Gastroesophageal sphincter (tissue), 4 donors: ENCODE data around the gene DNPH1. TPM values are rescaled to one million over a fixed set of nuclear protein-coding genes. Genes with fewer than 3 reads are reported as not detected.

Experiments
- ATAC-seq: fragments of 150-250 bp; one replicate; pipeline ENCODE4 v1.9.1; 2016; ENCODE audit warnings: mild to moderate bottlenecking, moderate library complexity
- H3K27ac ChIP-seq, 4 donors: fragments of 200-600 bp; sonication (generic) in 3 of 4; 1 replicate in 3 of 4; 2 replicates in 1 of 4; pipeline ENCODE4 v1.5.1; 2016 to 2019
- H3K27me3 ChIP-seq: fragments of 200-600 bp; sonication (generic); one replicate; pipeline ENCODE4 v1.5.1; 2019
- H3K36me3 ChIP-seq, 2 donors: fragments of 200-600 bp; sonication (generic); one replicate each; pipeline ENCODE4 v1.5.1; 2019; ENCODE audit warnings: control low read depth in 1 of 2
- H3K4me1 ChIP-seq, 3 donors: fragments of 200-600 bp; sonication (generic); 1 replicate in 2 of 3; 2 replicates in 1 of 3; pipeline ENCODE4 v1.5.1; 2016 to 2019; ENCODE audit warnings: control low read depth in 2 of 3
- H3K4me3 ChIP-seq, 2 donors: fragments of 200-600 bp; sonication (generic); one replicate each; pipeline ENCODE4 v1.5.1; 2019; ENCODE audit warnings: mild to moderate bottlenecking in 1 of 2, moderate library complexity in 1 of 2
- H3K9me3 ChIP-seq, 3 donors: fragments of 200-600 bp; sonication (generic); one replicate each; pipeline ENCODE4 v1.5.1; 2017 to 2019; ENCODE audit warnings: control low read depth in 2 of 3
- EP300 ChIP-seq: sonication (generic); formaldehyde crosslinking; IDR thresholded peaks from one replicate; pipeline ENCODE4 v1.6.1; 2017; ENCODE audit warnings: antibody characterized with exemption, mild to moderate bottlenecking
- POLR2A ChIP-seq, 2 donors: fragments of 450-650 bp; IDR thresholded peaks; one replicate each; pipeline ENCODE4 v1.6.1; 2017; ENCODE audit warnings: antibody characterized with exemption in 2 of 2, mild to moderate bottlenecking in 2 of 2, moderate library complexity in 1 of 2
- POLR2AphosphoS5 ChIP-seq: sonication (generic); formaldehyde crosslinking; IDR thresholded peaks from one replicate; pipeline ENCODE4 v1.6.1; 2017; ENCODE audit warnings: antibody characterized with exemption
- WGBS, 2 donors: methylation state at CpG; one replicate each; pipeline ENCODE4 v1.1.5; 2018; ENCODE audit warnings: low coverage in 1 of 2; 5-methylcytosine and 5-hydroxymethylcytosine counted together
- total RNA-seq, 4 donors: library from RNA; depleted of rRNA; stranded (reverse); fragments of >200 nt; gene quantifications; one replicate each; pipeline ENCODE4 v1.1.0, GENCODE V29; 2016
- TF ChIP-seq, protein P1 (sequence below), 4 experiments: fragments of 200-600 bp in 2 of 4; fragments of 450-650 bp in 2 of 4; sonication (generic) in 1 of 4; IDR thresholded peaks; one replicate each; pipeline ENCODE4 v1.5.1; 2017 to 2019; ENCODE audit warnings: antibody characterized with exemption in 4 of 4, mild to moderate bottlenecking in 2 of 4, moderate library complexity in 2 of 4

DNPH1 gene
- total RNA-seq, 4 donors from 2014 or later: 66.5 to 95.0 (median 86.6) TPM

DNA sequence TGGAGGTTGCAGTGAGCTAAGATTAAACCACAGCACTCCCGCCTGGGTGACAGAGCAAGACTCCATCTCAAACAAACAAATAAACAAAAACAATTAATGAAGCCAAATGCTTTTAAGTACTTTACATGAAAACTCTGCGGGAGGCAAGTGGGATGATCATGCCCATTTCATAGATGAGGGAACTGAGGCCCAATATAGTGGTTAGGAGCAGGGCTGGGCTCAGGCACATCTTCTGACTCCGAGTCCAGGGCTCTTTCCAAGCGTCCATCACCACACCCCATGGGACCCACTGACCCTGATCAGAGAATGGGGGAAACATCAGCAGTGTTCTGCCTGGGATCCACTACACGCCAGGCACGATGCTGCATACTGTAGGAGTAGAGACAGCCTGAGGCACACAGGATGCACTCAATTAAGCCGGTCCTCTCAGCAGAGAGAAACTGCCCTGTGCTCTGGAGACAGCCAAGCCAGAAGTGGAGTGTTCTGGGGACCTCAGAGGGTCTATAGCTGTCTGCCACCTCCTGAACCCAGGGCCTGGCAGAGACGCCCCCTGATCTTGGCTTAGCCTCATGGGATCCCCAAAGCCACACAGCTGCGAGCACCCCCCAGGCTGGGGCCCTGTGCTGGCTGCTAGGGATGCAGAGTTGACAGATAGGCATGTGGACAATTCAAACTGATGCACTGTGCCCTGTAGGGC lies 27.5 kb upstream of the DNPH1 start:
- Histone ChIP-seq H3K4me1 (peaks cover 0 to 1% (median 0%) of the 10 kb centered on the region in 3 donors), H3K4me3 (no peak overlapping the region), H3K27me3 (peaks cover 62% of the 10 kb centered on the region), H3K9me3 (no peaks in the 10 kb centered on the region), H3K27ac (no peak overlapping the region), H3K36me3 (no peaks in the 10 kb centered on the region)
- 90 to 95% methylated on average over 2 of the region's 9 CpGs for WGBS, 2 donors
- TF ChIP-seq POLR2A (IDR thresholded peaks at IDR 0.05) (no peak), POLR2AphosphoS5 (no peak), EP300 (no peak)
- TF ChIP-seq, protein P1, sequence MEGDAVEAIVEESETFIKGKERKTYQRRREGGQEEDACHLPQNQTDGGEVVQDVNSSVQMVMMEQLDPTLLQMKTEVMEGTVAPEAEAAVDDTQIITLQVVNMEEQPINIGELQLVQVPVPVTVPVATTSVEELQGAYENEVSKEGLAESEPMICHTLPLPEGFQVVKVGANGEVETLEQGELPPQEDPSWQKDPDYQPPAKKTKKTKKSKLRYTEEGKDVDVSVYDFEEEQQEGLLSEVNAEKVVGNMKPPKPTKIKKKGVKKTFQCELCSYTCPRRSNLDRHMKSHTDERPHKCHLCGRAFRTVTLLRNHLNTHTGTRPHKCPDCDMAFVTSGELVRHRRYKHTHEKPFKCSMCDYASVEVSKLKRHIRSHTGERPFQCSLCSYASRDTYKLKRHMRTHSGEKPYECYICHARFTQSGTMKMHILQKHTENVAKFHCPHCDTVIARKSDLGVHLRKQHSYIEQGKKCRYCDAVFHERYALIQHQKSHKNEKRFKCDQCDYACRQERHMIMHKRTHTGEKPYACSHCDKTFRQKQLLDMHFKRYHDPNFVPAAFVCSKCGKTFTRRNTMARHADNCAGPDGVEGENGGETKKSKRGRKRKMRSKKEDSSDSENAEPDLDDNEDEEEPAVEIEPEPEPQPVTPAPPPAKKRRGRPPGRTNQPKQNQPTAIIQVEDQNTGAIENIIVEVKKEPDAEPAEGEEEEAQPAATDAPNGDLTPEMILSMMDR (IDR thresholded peaks at IDR 0.05): no peak
- ATAC-seq: no peak

DNA sequence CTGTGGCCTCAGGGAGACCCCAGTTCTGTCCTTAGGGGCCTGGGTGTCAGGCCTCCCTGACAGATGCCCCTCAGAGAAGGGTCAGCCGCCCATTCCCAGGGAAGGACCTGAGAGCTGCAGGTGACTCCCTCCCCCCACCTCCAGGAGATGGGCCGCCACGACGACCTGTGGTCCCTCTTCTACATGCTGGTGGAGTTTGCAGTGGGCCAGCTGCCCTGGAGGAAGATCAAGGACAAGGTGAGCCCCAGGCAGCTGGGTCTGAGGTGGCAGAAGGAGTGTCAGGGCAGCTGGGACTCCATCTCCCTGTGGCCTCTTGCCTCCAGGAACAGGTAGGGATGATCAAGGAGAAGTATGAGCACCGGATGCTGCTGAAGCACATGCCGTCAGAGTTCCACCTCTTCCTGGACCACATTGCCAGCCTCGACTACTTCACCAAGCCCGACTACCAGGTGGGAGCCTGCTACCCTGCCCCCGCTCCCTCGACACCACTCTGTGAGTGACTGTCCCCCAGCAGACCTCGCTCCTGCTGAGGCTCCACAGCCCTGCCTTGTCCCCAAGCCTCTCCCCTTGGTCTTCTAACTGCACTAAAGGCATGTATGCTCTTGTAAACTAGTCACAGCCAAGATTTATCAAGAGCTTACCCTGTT lies 26.2 kb upstream of the DNPH1 start:
- peaks cover 0 to 6% (median 0%) of the 10 kb centered on the region in 3 donors for H3K4me1 ChIP-seq
- H3K4me3 ChIP-seq: no peak overlapping the region
- no peak for ATAC-seq
- H3K9me3 ChIP-seq: no peaks in the 10 kb centered on the region
- TF ChIP-seq POLR2AphosphoS5 (no peak), EP300 (no peak), POLR2A (IDR thresholded peaks at IDR 0.05) (no peak)
- TF ChIP-seq, protein P1 (IDR thresholded peaks at IDR 0.05): no peak
- peaks cover 70% of the 10 kb centered on the region for H3K27me3 ChIP-seq
- H3K27ac ChIP-seq: no peak overlapping the region
- 72 to 82% methylated on average over 6 to 7 of the region's 11 CpGs for WGBS, 2 donors
- H3K36me3 ChIP-seq: no peaks in the 10 kb centered on the region

DNA sequence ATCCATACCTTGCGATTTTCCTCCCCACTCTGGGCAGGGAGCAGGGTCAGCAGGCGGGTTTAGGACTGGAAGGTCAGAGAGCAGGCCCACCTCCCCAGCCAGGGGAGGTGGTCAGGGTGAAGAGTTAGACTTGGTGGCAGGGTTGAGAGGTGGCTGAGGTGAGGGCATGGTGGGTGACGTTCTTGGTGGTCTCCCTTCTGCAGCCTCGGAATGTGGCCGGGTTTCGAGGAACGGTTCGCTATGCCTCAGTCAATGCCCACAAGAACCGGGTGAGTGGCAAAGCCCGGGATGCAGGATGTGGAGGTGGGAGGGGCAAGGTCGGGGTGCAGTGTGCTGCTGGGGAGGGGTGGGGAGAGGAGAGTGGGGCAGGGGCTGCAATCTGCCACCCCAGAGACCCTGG lies 25.6 kb upstream of the DNPH1 start:
- Histone ChIP-seq H3K27me3 (peaks cover 70% of the 10 kb centered on the region), H3K4me3 (no peak overlapping the region), H3K9me3 (no peaks in the 10 kb centered on the region), H3K36me3 (no peaks in the 10 kb centered on the region), H3K27ac (no peak overlapping the region), H3K4me1 (peaks cover 0 to 6% (median 0%) of the 10 kb centered on the region in 3 donors)
- no peak for TF ChIP-seq POLR2A (IDR thresholded peaks at IDR 0.05)
- 100% methylated on average over 1 of the region's 11 CpGs; no CpG with 5 or more reads in 1 of the 2 donors for WGBS, 2 donors
- no peak for ATAC-seq

DNA sequence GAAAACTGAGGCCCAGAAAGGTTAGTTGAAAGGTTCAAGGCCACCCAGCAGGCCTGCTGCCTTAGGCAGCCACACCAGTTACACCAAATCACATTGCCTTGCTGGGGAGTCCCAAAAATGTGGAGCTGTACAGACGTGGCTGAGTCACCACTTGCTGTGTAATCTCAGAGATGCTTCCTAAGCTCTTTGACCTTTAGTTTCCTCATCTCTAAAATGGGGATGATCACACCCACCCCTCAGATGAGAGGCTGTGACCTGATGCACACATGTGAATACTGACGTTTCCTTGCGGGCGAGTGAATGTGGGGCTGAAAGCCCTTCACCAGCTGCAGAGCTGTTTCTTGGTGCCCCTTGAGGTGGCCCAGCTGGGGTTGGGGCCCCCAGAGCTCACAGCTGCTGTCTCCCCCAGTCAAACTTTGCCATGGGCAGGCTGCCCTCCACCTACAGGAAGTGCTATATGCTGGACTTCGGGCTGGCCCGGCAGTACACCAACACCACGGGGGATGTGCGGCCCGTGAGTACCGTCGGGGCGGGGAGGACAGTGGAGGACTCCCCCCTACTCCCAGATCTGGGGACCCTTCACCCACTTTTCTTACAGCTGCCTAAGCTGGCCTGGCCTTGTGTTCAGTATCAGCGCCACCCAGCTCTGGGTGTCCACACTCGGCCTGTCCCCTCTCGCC lies 25.0 kb upstream of the DNPH1 start:
- Histone ChIP-seq H3K27me3 (peaks cover 68% of the 10 kb centered on the region), H3K4me3 (no peak overlapping the region), H3K4me1 (peaks cover 0 to 6% (median 0%) of the 10 kb centered on the region in 3 donors), H3K36me3 (no peaks in the 10 kb centered on the region), H3K27ac (no peak overlapping the region), H3K9me3 (no peaks in the 10 kb centered on the region)
- no peak for ATAC-seq
- no peak for TF ChIP-seq POLR2AphosphoS5
- TF ChIP-seq, protein P1 (IDR thresholded peaks at IDR 0.05): no peak
- TF ChIP-seq EP300: no peak
- no peak for TF ChIP-seq POLR2A (IDR thresholded peaks at IDR 0.05)
- WGBS, 2 donors: 25 to 38% methylated on average over 1 to 2 of the region's 15 CpGs

DNA sequence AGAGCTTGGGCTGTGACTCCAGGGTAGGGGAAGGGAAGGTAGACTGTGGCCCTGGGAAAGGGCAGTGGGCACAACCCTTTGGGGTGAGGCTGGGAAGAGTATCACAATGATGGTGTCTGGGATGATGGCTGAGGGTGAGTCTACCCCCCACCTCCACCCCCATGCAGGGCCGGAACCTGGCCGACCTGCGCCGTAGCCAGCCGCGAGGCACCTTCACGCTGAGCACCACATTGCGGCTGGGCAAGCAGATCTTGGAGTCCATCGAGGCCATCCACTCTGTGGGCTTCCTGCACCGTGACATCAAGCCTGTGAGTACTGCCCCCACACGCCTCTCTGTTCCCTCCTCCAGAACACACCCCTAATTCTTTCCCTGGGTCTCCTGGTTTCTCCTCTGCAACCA lies 24.1 kb upstream of the DNPH1 start:
- 73 to 80% methylated on average over 2 to 4 of the region's 11 CpGs for WGBS, 2 donors

More for the DNA sequence above, 24.1 kb upstream of the DNPH1 start:
- Histone ChIP-seq H3K27ac (no peak overlapping the region), H3K27me3 (peaks cover 63% of the 10 kb centered on the region), H3K4me1 (peaks cover 0 to 6% (median 0%) of the 10 kb centered on the region in 3 donors), H3K4me3 (no peak overlapping the region), H3K36me3 (no peaks in the 10 kb centered on the region), H3K9me3 (no peaks in the 10 kb centered on the region)
- TF ChIP-seq POLR2AphosphoS5: no peak
- TF ChIP-seq, protein P1 (IDR thresholded peaks at IDR 0.05): no peak
- no peak for TF ChIP-seq POLR2A (IDR thresholded peaks at IDR 0.05)
- no peak for TF ChIP-seq EP300
- ATAC-seq: no peak
